Activated CD8-positive, alpha-beta T cell treated with anti-CD3 and anti-CD28 coated beads for 36 hours (primary cell): ENCODE results near the gene RAB26. TPM values are rescaled to one million over a fixed set of nuclear protein-coding genes. Genes with fewer than 3 reads are reported as not detected.

Experiments used
- ATAC-seq: fragments of 200-7000 bp; cut with Tn5 transposase; one replicate; pipeline ENCODE4 v1.10.0; 2021; ENCODE audit warnings: mild to moderate bottlenecking, moderate library complexity
- CTCF ChIA-PET: fragments of 350-600 bp; sonication (Branson Sonifier 250); formaldehyde crosslinking; loops from one replicate; lab custom pipeline; 2021; ENCODE audit warnings: antibody characterized with exemption; lab: Charles Lee
- POLR2A ChIA-PET: fragments of 350-600 bp; sonication (Branson Sonifier 250); formaldehyde crosslinking; loops from one replicate; lab custom pipeline; 2021; ENCODE audit warnings: antibody characterized with exemption; lab: Charles Lee
- DNase-seq: peaks from one replicate; pipeline ENCODE4 v3.0.0-alpha.2; 2020
- H3K27ac Mint-ChIP-seq: one replicate; pipeline ENCODE4 v1.8.0; 2021; ENCODE audit warnings: mild to moderate bottlenecking, mixed read lengths
- H3K27me3 Mint-ChIP-seq: one replicate; pipeline ENCODE4 v1.8.0; 2021; ENCODE audit warnings: mixed read lengths
- H3K36me3 Mint-ChIP-seq: one replicate; pipeline ENCODE4 v1.8.0; 2021; ENCODE audit warnings: low read depth, mixed read lengths
- H3K4me1 Mint-ChIP-seq: one replicate; pipeline ENCODE4 v1.8.0; 2021; ENCODE audit warnings: low read depth, mixed read lengths
- H3K4me3 Mint-ChIP-seq: one replicate; pipeline ENCODE4 v1.8.0; 2021; ENCODE audit warnings: mild to moderate bottlenecking, moderate library complexity, mixed read lengths
- H3K9me3 Mint-ChIP-seq: one replicate; pipeline ENCODE4 v1.8.0; 2021; ENCODE audit warnings: mixed read lengths
- CTCF ChIP-seq: fragments of 200-600 bp; IDR thresholded peaks from one replicate; pipeline ENCODE4 v1.8.0; 2022; ENCODE audit warnings: antibody characterized with exemption, mild to moderate bottlenecking
- intact Hi-C: fragments of 100-400 bp; cut with micrococcal nuclease; formaldehyde crosslinking; loops from one replicate; pipeline ENCODE4 v1.10.0; 2022
- total RNA-seq, 2 experiments: library from RNA; stranded (reverse); gene quantifications; one replicate each; pipeline ENCODE4 v1.2.3, GENCODE V29; 2021

RAB26 gene
- total RNA-seq, 2 experiments from 2014 or later = 0.34 to 0.49 TPM

- CTCF ChIA-PET = no interaction called here
- intact Hi-C loops = no loop called here
- no peak overlapping the region for H3K4me3 Mint-ChIP-seq
- H3K4me1 Mint-ChIP-seq = no peaks in the 10 kb centered on the region
- TF ChIP-seq CTCF = no peak
- H3K27me3 Mint-ChIP-seq = no peaks in the 10 kb centered on the region
- H3K36me3 Mint-ChIP-seq = peaks cover 15% of the 10 kb centered on the region
- no peak for DNase-seq
- no peaks in the 10 kb centered on the region for H3K9me3 Mint-ChIP-seq
- ATAC-seq = no peak
- POLR2A ChIA-PET = interaction anchor here (1.0 kb wide), 1 partner anchor 26 kb away, joined by 3 read pairs; no protein-coding TSS in a partner anchor
- H3K27ac Mint-ChIP-seq = no peak overlapping the region
Observed at GRCh38 chr16:2177101-2177500, 28.7 kb downstream of the RAB26 start.

- intact Hi-C loops = no loop called here
- CTCF ChIA-PET = no interaction called here
- POLR2A ChIA-PET = interaction anchor here (1.0 kb wide), 1 partner anchor 26 kb away, joined by 3 read pairs; no protein-coding TSS in a partner anchor
- ATAC-seq = no peak
- Mint-ChIP-seq H3K4me3 (no peak overlapping the region), H3K36me3 (peaks cover 15% of the 10 kb centered on the region), H3K4me1 (no peaks in the 10 kb centered on the region), H3K9me3 (no peaks in the 10 kb centered on the region), H3K27me3 (no peaks in the 10 kb centered on the region), H3K27ac (no peak overlapping the region)
- DNase-seq = no peak
- TF ChIP-seq CTCF = no peak
Observed at GRCh38 chr16:2177561-2177960, 29.1 kb downstream of the RAB26 start.

- Mint-ChIP-seq H3K27me3 (no peaks in the 10 kb centered on the region), H3K4me3 (no peak overlapping the region), H3K4me1 (no peaks in the 10 kb centered on the region), H3K27ac (no peak overlapping the region), H3K9me3 (no peaks in the 10 kb centered on the region), H3K36me3 (peaks cover 15% of the 10 kb centered on the region)
- intact Hi-C loops = no loop called here
- TF ChIP-seq CTCF = no peak
- peak; percentile 85 for ATAC-seq
- DNase-seq = peak; percentile 47
- ChIA-PET CTCF (no interaction called here), POLR2A (no interaction called here)
Observed at GRCh38 chr16:2178321-2179106, 30.1 kb downstream of the RAB26 start.

GRCh38 chr16:2179107-2179501 is 30.7 kb downstream of the RAB26 start:
- DNase-seq (no peak), ATAC-seq (no peak)
- ChIA-PET CTCF (no interaction called here), POLR2A (no interaction called here)
- Mint-ChIP-seq H3K27me3 (no peaks in the 10 kb centered on the region), H3K27ac (no peak overlapping the region), H3K4me3 (no peak overlapping the region), H3K9me3 (no peaks in the 10 kb centered on the region), H3K4me1 (no peaks in the 10 kb centered on the region), H3K36me3 (peaks cover 12% of the 10 kb centered on the region)
- intact Hi-C loops = no loop called here
- TF ChIP-seq CTCF = no peak

- POLR2A ChIA-PET = no interaction called here
- Mint-ChIP-seq H3K27me3 (no peaks in the 10 kb centered on the region), H3K4me1 (no peaks in the 10 kb centered on the region), H3K36me3 (peaks cover 11% of the 10 kb centered on the region), H3K27ac (no peak overlapping the region), H3K4me3 (no peak overlapping the region), H3K9me3 (no peaks in the 10 kb centered on the region)
- no peak for DNase-seq
- no peak for ATAC-seq
- CTCF ChIA-PET = no interaction called here
- intact Hi-C loops = no loop called here
- TF ChIP-seq CTCF = no peak
Observed at GRCh38 chr16:2179576-2179975, 31.2 kb downstream of the RAB26 start.
